Muscle layer of duodenum (tissue), 2 donors: ENCODE results near the gene SMIM15.

Source experiments
- H3K27ac ChIP-seq: one replicate; pipeline ENCODE4 v1.7.0; 2013; ENCODE audit warnings: mild to moderate bottlenecking, low read length
- H3K27me3 ChIP-seq: one replicate; pipeline ENCODE4 v1.7.0; 2013; ENCODE audit warnings: low read depth, mild to moderate bottlenecking, control low read depth, low read length
- H3K36me3 ChIP-seq, 2 donors: one replicate each; pipeline ENCODE4 v1.7.0; 2013; ENCODE audit warnings: low read length in 2 of 2, control low read depth in 1 of 2, mild to moderate bottlenecking in 1 of 2; ENCODE audit not compliant: insufficient read depth in 2 of 2, control insufficient read depth in 1 of 2
- H3K4me1 ChIP-seq, 2 donors: one replicate each; pipeline ENCODE4 v1.7.0; 2013; ENCODE audit warnings: low read length in 2 of 2, mild to moderate bottlenecking in 2 of 2, control low read depth in 1 of 2, moderate library complexity in 1 of 2; ENCODE audit not compliant: insufficient read depth in 2 of 2, control insufficient read depth in 1 of 2
- H3K4me3 ChIP-seq, 2 donors: one replicate each; pipeline ENCODE4 v1.7.0; 2013; ENCODE audit warnings: low read length in 2 of 2, low read depth in 1 of 2, mild to moderate bottlenecking in 1 of 2
- H3K9me3 ChIP-seq, 2 donors: one replicate each; pipeline ENCODE4 v1.7.0; 2013; ENCODE audit warnings: low read length in 2 of 2, control low read depth in 1 of 2, mild to moderate bottlenecking in 1 of 2; ENCODE audit not compliant: control insufficient read depth in 1 of 2
- donor health status: healthy.

SMIM15 gene

DNA sequence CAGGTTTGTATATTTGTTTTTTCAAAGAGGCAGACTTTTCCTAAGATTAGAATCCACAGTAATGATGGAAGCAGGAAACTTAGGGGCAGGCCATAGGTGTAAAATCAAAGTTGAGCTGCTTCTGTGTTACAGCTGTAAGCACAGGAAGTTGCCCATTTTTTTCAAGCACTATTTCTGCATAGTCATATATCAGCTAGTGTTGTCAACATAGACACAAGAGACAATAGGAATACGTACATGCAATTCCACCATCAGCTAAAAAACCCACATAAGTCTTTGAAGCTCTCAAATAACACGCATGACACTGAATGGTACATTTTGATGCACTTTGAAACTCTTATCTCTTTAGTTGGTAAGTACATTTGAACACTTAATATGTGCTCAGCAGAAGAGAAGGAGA lies 20.2 kb upstream of the SMIM15 start:
- Histone ChIP-seq H3K27ac (no peak overlapping the region), H3K27me3 (no peaks in the 10 kb centered on the region), H3K4me3 (no peak overlapping the region), H3K4me1 (no peaks in the 10 kb centered on the region), H3K9me3 (no peaks in the 10 kb centered on the region), H3K36me3 (no peaks in the 10 kb centered on the region)

DNA sequence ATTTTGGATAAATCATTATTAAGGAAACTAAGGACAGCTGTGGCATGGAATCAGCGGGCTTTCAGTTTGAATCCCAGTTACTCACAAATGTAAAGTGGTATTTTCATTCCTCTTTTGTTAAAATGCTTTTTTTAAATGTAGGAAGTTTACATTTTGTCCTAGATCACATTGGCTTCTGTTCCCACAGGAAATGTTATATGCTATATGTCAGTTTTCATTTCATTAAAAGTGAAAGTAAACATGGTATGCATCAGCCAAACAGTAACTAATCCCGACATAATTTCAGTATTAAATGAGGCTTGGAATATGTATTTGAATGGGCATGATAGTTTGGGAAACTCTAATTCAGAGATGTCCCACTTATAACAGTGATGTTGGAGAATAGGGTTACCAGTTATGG lies 18.6 kb upstream of the SMIM15 start:
- no peaks in the 10 kb centered on the region for H3K27me3 ChIP-seq
- no peaks in the 10 kb centered on the region for H3K9me3 ChIP-seq
- H3K27ac ChIP-seq = peak overlapping the region; percentile 7
- H3K36me3 ChIP-seq = no peaks in the 10 kb centered on the region
- H3K4me3 ChIP-seq = peak overlapping the region; percentile 21 to 35
- no peaks in the 10 kb centered on the region for H3K4me1 ChIP-seq

- no peak overlapping the region for H3K4me3 ChIP-seq
- no peak overlapping the region for H3K27ac ChIP-seq
- no peaks in the 10 kb centered on the region for H3K4me1 ChIP-seq
- no peaks in the 10 kb centered on the region for H3K9me3 ChIP-seq
- H3K27me3 ChIP-seq = no peaks in the 10 kb centered on the region
- no peaks in the 10 kb centered on the region for H3K36me3 ChIP-seq
Measured at GRCh38 chr5:61178702-61179101, 16.4 kb upstream of the SMIM15 start.

- no peak overlapping the region for H3K4me3 ChIP-seq
- no peaks in the 10 kb centered on the region for H3K4me1 ChIP-seq
- no peaks in the 10 kb centered on the region for H3K9me3 ChIP-seq
- no peaks in the 10 kb centered on the region for H3K27me3 ChIP-seq
- H3K36me3 ChIP-seq = no peaks in the 10 kb centered on the region
- H3K27ac ChIP-seq = no peak overlapping the region
Measured at GRCh38 chr5:61177716-61178115, 15.4 kb upstream of the SMIM15 start.

DNA sequence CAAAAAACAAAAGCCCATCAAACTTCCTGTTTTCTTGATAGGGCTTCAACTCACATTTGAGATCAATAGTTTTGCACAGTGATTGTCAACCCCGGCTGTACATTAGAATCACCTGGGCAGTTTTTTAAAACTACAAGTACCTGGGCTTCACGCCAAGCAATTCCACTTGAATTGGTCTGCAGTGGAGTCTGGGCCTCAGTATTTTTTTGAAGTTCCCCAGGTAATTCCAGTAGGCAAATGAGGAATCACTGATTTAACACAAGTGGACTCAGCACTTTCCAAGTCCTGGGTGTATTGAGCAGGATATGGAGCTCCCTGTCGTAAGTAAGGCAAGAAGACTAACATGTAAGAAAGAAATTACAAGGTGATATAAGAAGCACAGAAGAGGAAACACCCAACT lies 14.8 kb upstream of the SMIM15 start:
- no peaks in the 10 kb centered on the region for H3K9me3 ChIP-seq
- no peaks in the 10 kb centered on the region for H3K27me3 ChIP-seq
- no peak overlapping the region for H3K27ac ChIP-seq
- H3K36me3 ChIP-seq = no peaks in the 10 kb centered on the region
- no peaks in the 10 kb centered on the region for H3K4me1 ChIP-seq
- H3K4me3 ChIP-seq = no peak overlapping the region

DNA sequence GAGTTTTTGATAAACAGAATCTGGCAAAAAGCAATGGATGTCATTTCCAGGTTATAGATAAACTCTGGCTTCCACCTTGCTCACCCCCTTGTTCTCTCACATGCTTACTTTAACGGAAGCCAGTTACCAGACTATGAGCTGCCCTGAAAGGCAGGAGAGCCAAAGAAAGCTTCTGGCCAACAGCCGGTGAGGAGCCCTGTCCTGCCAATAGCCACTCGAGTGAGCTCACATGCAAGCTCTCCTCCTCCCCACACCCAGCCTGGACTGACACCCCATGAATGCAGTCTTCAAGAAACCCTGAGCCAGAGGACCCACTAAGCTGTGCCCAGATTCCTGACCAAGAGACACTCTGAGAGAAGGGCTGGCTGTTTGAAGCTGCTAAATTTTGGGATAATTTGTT lies 14.4 kb upstream of the SMIM15 start:
- H3K36me3 ChIP-seq = no peaks in the 10 kb centered on the region
- no peak overlapping the region for H3K27ac ChIP-seq
- no peak overlapping the region for H3K4me3 ChIP-seq
- H3K9me3 ChIP-seq = no peaks in the 10 kb centered on the region
- no peaks in the 10 kb centered on the region for H3K27me3 ChIP-seq
- no peaks in the 10 kb centered on the region for H3K4me1 ChIP-seq

DNA sequence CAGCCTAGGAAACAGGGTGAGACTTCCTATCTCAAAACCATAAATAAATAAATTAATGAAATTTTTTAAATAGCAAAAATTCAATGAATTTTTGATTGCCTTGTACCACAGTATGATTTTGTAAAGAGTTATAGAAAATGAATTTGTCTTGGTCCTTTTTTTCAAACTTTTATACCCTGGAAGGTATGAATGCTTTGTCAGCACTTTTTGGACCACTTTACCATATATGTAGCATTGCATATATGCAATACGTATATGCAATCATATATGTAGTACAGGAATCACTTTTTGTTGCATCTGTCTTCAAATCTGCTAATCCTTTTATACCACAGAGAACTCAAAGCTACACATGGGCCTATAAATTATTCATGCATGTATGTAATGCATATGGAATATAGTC lies 9.2 kb upstream of the SMIM15 start:
- no peak overlapping the region for H3K27ac ChIP-seq
- H3K36me3 ChIP-seq = no peaks in the 10 kb centered on the region

DNA sequence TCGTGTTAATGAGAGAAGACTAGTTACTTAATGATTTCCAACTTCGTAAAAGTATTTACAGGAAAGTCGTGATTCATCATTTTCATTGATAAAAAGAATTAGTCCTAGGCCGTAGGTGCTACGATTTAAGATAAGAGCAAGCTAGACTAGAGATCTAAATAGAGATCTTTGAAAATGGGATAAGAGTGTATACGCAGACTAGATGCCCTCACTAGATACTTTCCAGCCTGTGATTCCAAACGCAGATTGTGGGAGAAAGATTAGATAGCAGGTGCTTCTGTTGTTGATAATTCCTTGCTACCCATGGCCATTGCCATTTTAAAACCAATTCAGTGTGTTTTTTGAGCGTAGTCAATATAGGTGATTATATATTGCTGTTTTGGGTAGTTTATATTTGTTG lies 6.7 kb upstream of the SMIM15 start:
- no peaks in the 10 kb centered on the region for H3K9me3 ChIP-seq
- H3K36me3 ChIP-seq = no peaks in the 10 kb centered on the region
- no peak overlapping the region for H3K4me3 ChIP-seq
- no peaks in the 10 kb centered on the region for H3K27me3 ChIP-seq
- no peak overlapping the region for H3K27ac ChIP-seq
- no peaks in the 10 kb centered on the region for H3K4me1 ChIP-seq

More for the DNA sequence above, 9.2 kb upstream of the SMIM15 start:
- H3K27me3 ChIP-seq = no peaks in the 10 kb centered on the region
- H3K4me3 ChIP-seq = no peak overlapping the region
- no peaks in the 10 kb centered on the region for H3K4me1 ChIP-seq
- H3K9me3 ChIP-seq = no peaks in the 10 kb centered on the region

DNA sequence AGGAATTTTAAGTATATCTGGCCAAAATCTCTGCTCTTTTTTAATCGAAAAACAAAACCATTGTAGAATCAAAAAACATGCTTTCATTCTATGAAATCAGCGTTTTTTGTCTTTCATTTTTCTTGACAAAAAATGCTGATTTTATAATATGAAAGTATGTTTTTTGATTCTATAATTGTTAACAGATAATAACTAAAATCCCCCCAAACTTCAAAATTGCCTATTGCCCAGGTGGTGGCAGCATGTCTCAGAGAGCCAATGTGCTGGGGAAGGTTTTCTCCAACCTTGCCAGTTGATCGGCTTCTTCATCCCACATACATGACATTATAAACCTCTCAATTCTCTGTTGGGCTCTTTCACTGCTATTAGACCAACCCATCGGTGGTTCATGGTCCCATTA lies 5.1 kb upstream of the SMIM15 start:
- H3K4me1 ChIP-seq = peaks cover 0 to 7% of the 10 kb centered on the region in 2 donors
- H3K27ac ChIP-seq = no peak overlapping the region
- H3K9me3 ChIP-seq = no peaks in the 10 kb centered on the region
- H3K27me3 ChIP-seq = no peaks in the 10 kb centered on the region
- H3K4me3 ChIP-seq = no peak overlapping the region
- H3K36me3 ChIP-seq = no peaks in the 10 kb centered on the region

- no peaks in the 10 kb centered on the region for H3K27me3 ChIP-seq
- H3K27ac ChIP-seq = no peak overlapping the region
- H3K36me3 ChIP-seq = peaks cover 0 to 14% of the 10 kb centered on the region in 2 donors
- H3K4me3 ChIP-seq = peak overlapping the region in 1 of 2 donors; percentile 95
- no peaks in the 10 kb centered on the region for H3K9me3 ChIP-seq
- H3K4me1 ChIP-seq = peaks cover 6 to 24% of the 10 kb centered on the region in 2 donors
Measured at GRCh38 chr5:61163905-61164304, 1.6 kb upstream of the SMIM15 start.

DNA sequence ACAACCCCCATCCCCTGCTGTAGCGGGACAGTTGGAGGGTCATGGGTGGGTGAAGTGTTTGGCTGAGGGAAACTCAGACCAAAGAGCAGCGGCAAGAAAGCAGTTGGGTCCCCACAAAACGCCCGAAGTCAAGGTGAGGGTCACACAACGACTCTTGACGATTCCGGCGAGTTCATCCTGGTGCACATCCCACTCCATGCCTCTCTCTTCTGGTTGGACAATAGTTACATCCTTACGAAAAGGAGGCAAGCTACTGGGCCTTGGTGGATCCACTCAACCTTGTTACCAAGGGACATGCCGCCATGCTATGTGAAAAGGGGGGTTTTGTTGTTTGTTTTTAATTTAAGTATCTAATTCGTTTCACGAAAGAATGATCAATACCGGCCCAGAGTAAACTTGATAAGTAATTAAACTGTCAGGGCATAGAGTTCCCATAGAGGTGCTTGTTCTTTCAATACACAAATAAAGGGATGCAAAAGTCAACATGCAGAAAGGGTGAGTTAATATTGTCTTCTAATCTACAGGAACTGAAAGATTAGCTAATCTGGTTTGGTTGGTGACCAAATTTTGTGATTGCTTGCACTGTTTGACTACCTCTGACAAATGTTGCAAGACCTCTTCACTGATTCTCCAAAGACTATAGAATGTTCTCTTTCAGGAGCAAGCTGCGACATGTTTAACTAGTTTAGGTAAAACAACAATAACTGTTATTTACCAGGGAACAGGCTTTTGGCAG lies 732 bp upstream of the SMIM15 start:
- Histone ChIP-seq H3K27ac (peak overlapping the region; percentile 96), H3K4me1 (peaks cover 6 to 24% of the 10 kb centered on the region in 2 donors), H3K27me3 (no peaks in the 10 kb centered on the region), H3K9me3 (no peaks in the 10 kb centered on the region), H3K36me3 (peaks cover 0 to 14% of the 10 kb centered on the region in 2 donors), H3K4me3 (peak overlapping the region; percentile 95 to 97)

DNA sequence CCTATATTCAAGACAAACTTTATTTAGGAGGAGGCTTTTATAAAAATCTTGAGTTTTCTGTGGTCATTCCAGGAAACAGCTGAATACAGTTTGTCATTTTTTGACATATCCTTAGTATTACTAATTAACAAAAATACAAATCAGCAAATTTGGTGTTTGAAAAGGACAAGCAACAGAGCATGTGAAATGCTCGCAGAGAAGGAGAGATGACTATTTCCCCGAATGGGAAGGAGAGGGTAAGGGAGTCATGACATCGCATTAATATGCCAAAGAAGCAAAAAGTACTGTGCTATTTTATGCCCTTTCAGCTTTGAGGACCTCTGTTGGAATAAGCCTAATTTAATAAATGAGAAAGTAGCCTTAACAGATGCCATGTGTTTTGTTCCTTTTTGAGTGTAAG lies 1.8 kb downstream of the SMIM15 start:
- Histone ChIP-seq H3K4me1 (peaks cover 6 to 24% of the 10 kb centered on the region in 2 donors), H3K36me3 (peaks cover 0 to 14% of the 10 kb centered on the region in 2 donors), H3K4me3 (peak overlapping the region in 1 of 2 donors; percentile 95), H3K27ac (no peak overlapping the region), H3K27me3 (no peaks in the 10 kb centered on the region), H3K9me3 (no peaks in the 10 kb centered on the region)
